H9 (cell line): ENCODE results near the gene NCAM1. TPM values are rescaled to one million over a fixed set of nuclear protein-coding genes. Genes with fewer than 3 reads are reported as not detected.

Source experiments
- DNase-seq: peaks from one replicate; pipeline ENCODE4 v3.0.0-alpha.2; 2017
- H2AFZ ChIP-seq: one replicate; pipeline ENCODE4 v1.6.1; 2013; ENCODE audit warnings: mild to moderate bottlenecking, low read length, control low read depth, moderate library complexity
- H2AK5ac ChIP-seq: 2 replicates; pipeline ENCODE4 v1.6.1; 2013; ENCODE audit warnings: low read length, control low read depth, mixed read lengths; ENCODE audit not compliant: insufficient read length
- H2BK120ac ChIP-seq: one replicate; pipeline ENCODE4 v1.6.1; 2013; ENCODE audit warnings: low read depth, mild to moderate bottlenecking, low read length, control low read depth, inconsistent platforms; ENCODE audit not compliant: poor library complexity, severe bottlenecking
- H2BK12ac ChIP-seq: 2 replicates; pipeline ENCODE4 v1.6.1; 2013; ENCODE audit warnings: low read length, control low read depth, mixed read lengths, low read depth; ENCODE audit not compliant: insufficient read length
- H2BK15ac ChIP-seq: 2 replicates; pipeline ENCODE4 v1.6.1; 2013; ENCODE audit warnings: low read depth, low read length, control low read depth
- H2BK20ac ChIP-seq: one replicate; pipeline ENCODE4 v1.6.1; 2013; ENCODE audit warnings: low read depth, mild to moderate bottlenecking, low read length, control low read depth, inconsistent platforms; ENCODE audit not compliant: poor library complexity, severe bottlenecking
- H2BK5ac ChIP-seq: 2 replicates; pipeline ENCODE4 v1.6.1; 2013; ENCODE audit warnings: low read length, control low read depth, mixed read lengths; ENCODE audit not compliant: insufficient read length
- H3K14ac ChIP-seq: 2 replicates; pipeline ENCODE4 v1.6.1; 2013; ENCODE audit warnings: low read length, control low read depth; ENCODE audit not compliant: insufficient read depth
- H3K18ac ChIP-seq: 2 replicates; pipeline ENCODE4 v1.6.1; 2013; ENCODE audit warnings: low read depth, mild to moderate bottlenecking, mixed read lengths, low read length, control low read depth; ENCODE audit not compliant: insufficient read length
- H3K23ac ChIP-seq: 2 replicates; pipeline ENCODE4 v1.6.1; 2013; ENCODE audit warnings: low read length, control low read depth, mixed read lengths, low read depth; ENCODE audit not compliant: insufficient read length
- H3K23me2 ChIP-seq: 2 replicates; pipeline ENCODE4 v1.6.1; 2013; ENCODE audit warnings: low read depth, mild to moderate bottlenecking, mixed read lengths, low read length, control low read depth; ENCODE audit not compliant: insufficient read length, poor library complexity, severe bottlenecking
- H3K27ac ChIP-seq: 2 replicates; pipeline ENCODE4 v1.5.1; 2013; ENCODE audit warnings: low read length, control low read depth, mixed read lengths, low read depth; ENCODE audit not compliant: insufficient read length
- H3K27me3 ChIP-seq: 2 replicates; pipeline ENCODE4 v1.6.1; 2013; ENCODE audit warnings: low read length, control low read depth, inconsistent platforms; ENCODE audit not compliant: insufficient read depth
- H3K4ac ChIP-seq: 2 replicates; pipeline ENCODE4 v1.6.1; 2013; ENCODE audit warnings: low read depth, mild to moderate bottlenecking, control low read depth, inconsistent platforms, low read length, moderate library complexity
- H3K4me1 ChIP-seq: 2 replicates; pipeline ENCODE4 v1.6.1; 2013; ENCODE audit warnings: low read length, control low read depth, inconsistent platforms; ENCODE audit not compliant: insufficient read depth
- H3K4me2 ChIP-seq: 2 replicates; pipeline ENCODE4 v1.6.1; 2013; ENCODE audit warnings: low read length, control low read depth, mixed read lengths; ENCODE audit not compliant: insufficient read length, insufficient read depth
- H3K56ac ChIP-seq: 2 replicates; pipeline ENCODE4 v1.6.1; 2013; ENCODE audit warnings: low read depth, mild to moderate bottlenecking, mixed read lengths, low read length, control low read depth; ENCODE audit not compliant: insufficient read length
- H3K79me1 ChIP-seq: 2 replicates; pipeline ENCODE4 v1.6.1; 2013; ENCODE audit warnings: low read depth, mild to moderate bottlenecking, moderate library complexity, low read length, control low read depth, inconsistent platforms; ENCODE audit not compliant: insufficient read depth, poor library complexity, severe bottlenecking
- H3K79me2 ChIP-seq: 2 replicates; pipeline ENCODE4 v1.6.1; 2013; ENCODE audit warnings: low read length, control low read depth, inconsistent platforms; ENCODE audit not compliant: insufficient read depth
- H3K9ac ChIP-seq: 2 replicates; pipeline ENCODE4 v1.6.1; 2013; ENCODE audit warnings: low read length, control low read depth, mixed read lengths; ENCODE audit not compliant: insufficient read length; ENCODE audit errors: extremely low read depth
- H3K9me3 ChIP-seq: one replicate; pipeline ENCODE4 v1.6.1; 2013; ENCODE audit warnings: low read depth, low read length, inconsistent platforms; ENCODE audit not compliant: control insufficient read depth
- H3T11ph ChIP-seq: one replicate; pipeline ENCODE4 v1.6.1; 2013; ENCODE audit warnings: mild to moderate bottlenecking, low read length, control low read depth, inconsistent platforms
- H4K20me1 ChIP-seq: one replicate; pipeline ENCODE4 v1.6.1; 2013; ENCODE audit not compliant: control insufficient read depth, insufficient read length, insufficient read depth
- H4K5ac ChIP-seq: 2 replicates; pipeline ENCODE4 v1.6.1; 2013; ENCODE audit warnings: low read depth, mild to moderate bottlenecking, mixed read lengths, low read length, control low read depth; ENCODE audit not compliant: insufficient read length
- H4K8ac ChIP-seq: replicated peaks from 2 replicates; pipeline ENCODE4 v1.6.1; 2013; ENCODE audit warnings: low read length, control low read depth, mixed read lengths, low read depth; ENCODE audit not compliant: insufficient read length
- H4K91ac ChIP-seq: 2 replicates; pipeline ENCODE4 v1.6.1; 2013; ENCODE audit warnings: low read depth, mild to moderate bottlenecking, moderate library complexity, mixed read lengths, low read length, control low read depth; ENCODE audit not compliant: insufficient read length
- H3K27ac Mint-ChIP-seq, 3 experiments: 2 replicates in 2 of 3; 3 replicates in 1 of 3; pipeline ENCODE4 v1.8.0; 2020 to 2021; ENCODE audit warnings: mixed read lengths in 3 of 3, mild to moderate bottlenecking in 1 of 3, moderate library complexity in 1 of 3
- H3K27me3 Mint-ChIP-seq: 2 replicates; pipeline ENCODE4 v1.8.0; 2021; ENCODE audit warnings: low read depth, mild to moderate bottlenecking, moderate library complexity, mixed read lengths
- H3K36me3 Mint-ChIP-seq, 3 experiments: 2 replicates in 2 of 3; 3 replicates in 1 of 3; pipeline ENCODE4 v1.8.0; 2020 to 2021; ENCODE audit warnings: low read depth in 3 of 3, mixed read lengths in 3 of 3; ENCODE audit not compliant: insufficient read depth in 1 of 3
- H3K4me1 Mint-ChIP-seq, 2 experiments: 2 replicates each; pipeline ENCODE4 v1.8.0; 2020; ENCODE audit warnings: mixed read lengths in 2 of 2
- H3K4me3 Mint-ChIP-seq, 2 experiments: 2 replicates in 1 of 2; 3 replicates in 1 of 2; pipeline ENCODE4 v1.8.0; 2020 to 2021; ENCODE audit warnings: mild to moderate bottlenecking in 2 of 2, mixed read lengths in 2 of 2, moderate library complexity in 1 of 2
- H3K9me3 Mint-ChIP-seq, 2 experiments: 2 replicates in 1 of 2; 3 replicates in 1 of 2; pipeline ENCODE4 v1.8.0; 2020; ENCODE audit warnings: mild to moderate bottlenecking in 2 of 2, mixed read lengths in 2 of 2, moderate library complexity in 1 of 2
- CTCF ChIP-seq: fragments of 200-600 bp; sonication (generic); conservative IDR thresholded peaks from 3 replicates; pipeline ENCODE4 v1.8.0; 2021; ENCODE audit warnings: antibody characterized with exemption, mild to moderate bottlenecking
- WGBS: extraction: QIAGEN DNeasy Blood & Tissue Kit; methylation state at CpG from one replicate; pipeline ENCODE4 v1.1.7; 2013; ENCODE audit warnings: missing lambda C conversion rate, low lambda C conversion rate, mixed read lengths; ENCODE audit not compliant: insufficient read length; ENCODE audit errors: extremely low coverage; 5-methylcytosine and 5-hydroxymethylcytosine counted together
- total RNA-seq: library from RNA; stranded (reverse); gene quantifications from 2 replicates; pipeline ENCODE4 v1.2.1, GENCODE V29; 2021

Gene NCAM1
- total RNA-seq, 1 experiment from 2014 or later = 2.5 TPM

- Mint-ChIP-seq H3K27me3 (peaks cover 2% of the 10 kb centered on the region), H3K27ac (no peak overlapping the region), H3K4me3 (no peak overlapping the region), H3K36me3 (no peaks in the 10 kb centered on the region), H3K9me3 (no peaks in the 10 kb centered on the region), H3K4me1 (peaks cover 2 to 5% of the 10 kb centered on the region in 2 experiments; a peak in 3 of 4 replicates)
- Histone ChIP-seq H4K91ac (no peak overlapping the region), H3K27me3 (no peaks in the 10 kb centered on the region), H3K18ac (no peak overlapping the region), H2BK5ac (no peak overlapping the region), H3K23me2 (no peaks in the 10 kb centered on the region), H3K4ac (no peak overlapping the region), H4K20me1 (no peaks in the 10 kb centered on the region), H3K9ac (no peak overlapping the region), H2BK20ac (no peak overlapping the region), H2BK120ac (no peak overlapping the region), H3K27ac (no peak overlapping the region), H2AFZ (no peak overlapping the region), H3K14ac (no peak overlapping the region), H3K9me3 (no peaks in the 10 kb centered on the region), H3K4me1 (no peaks in the 10 kb centered on the region), H4K5ac (no peak overlapping the region), H2BK15ac (no peak overlapping the region), H3K56ac (no peak overlapping the region), H3T11ph (no peak overlapping the region), H3K4me2 (no peak overlapping the region), H2AK5ac (no peak overlapping the region), H3K23ac (no peak overlapping the region), H2BK12ac (no peak overlapping the region), H3K79me2 (no peaks in the 10 kb centered on the region), H3K79me1 (no peaks in the 10 kb centered on the region), H4K8ac (no peak overlapping the region)
- DNase-seq = peak; percentile 62
- WGBS = no CpG with 5 or more reads among the region's 5 CpGs
- TF ChIP-seq CTCF = peak; percentile 83
Observed at GRCh38 chr11:113113801-113114704, 152.8 kb downstream of the NCAM1 start.
